HEK293 (cell line): Measurements from ENCODE around the gene PAN2.

Experiments used
- CTCF ChIA-PET: fragments of 350-600 bp; formaldehyde crosslinking; extraction: SDS; loops from one replicate; lab custom pipeline; 2021; ENCODE audit warnings: antibody characterized with exemption; lab: Yijun Ruan, JAX
- POLR2A ChIA-PET: fragments of 300-600 bp; formaldehyde crosslinking; extraction: SDS; loops from one replicate; lab custom pipeline; 2020; ENCODE audit warnings: antibody characterized with exemption, inconsistent platforms; lab: Yijun Ruan, JAX
- H3K27ac ChIP-seq: fragments of 200-500 bp; sonication (Bioruptor generic); 2 replicates; pipeline ENCODE4 v1.5.1; 2014; ENCODE audit warnings: low read depth, low read length, control low read depth, inconsistent platforms; ENCODE audit errors: extremely low read depth
- H3K36me3 ChIP-seq, 2 experiments: fragments of 200-500 bp in 1 of 2; sonication (Bioruptor generic) in 1 of 2; 1 replicate in 1 of 2; 2 replicates in 1 of 2; pipeline ENCODE4 v1.5.1; 2014 to 2017; ENCODE audit warnings: inconsistent platforms in 2 of 2, low read length in 2 of 2; ENCODE audit not compliant: control insufficient read depth in 2 of 2, insufficient read depth in 1 of 2
- H3K4me1 ChIP-seq: fragments of 200-500 bp; sonication (Bioruptor generic); 2 replicates; pipeline ENCODE4 v1.5.1; 2014; ENCODE audit warnings: mild to moderate bottlenecking, low read length, inconsistent platforms; ENCODE audit not compliant: control insufficient read depth, insufficient read depth
- H3K4me3 ChIP-seq: 2 replicates; pipeline ENCODE4 v1.5.1; 2011; ENCODE audit warnings: low read depth, mild to moderate bottlenecking, control low read depth, low read length, moderate library complexity
- H3K9me3 ChIP-seq: fragments of 200-500 bp; sonication (Bioruptor generic); 2 replicates; pipeline ENCODE4 v1.5.1; 2014; ENCODE audit warnings: low read depth, low read length, inconsistent platforms; ENCODE audit not compliant: control insufficient read depth, insufficient read depth
- HOXA7 ChIP-seq: sonication (generic); formaldehyde crosslinking; IDR thresholded peaks from 2 replicates; pipeline ENCODE4 v1.8.1; 2022; ENCODE audit warnings: missing genetic modification reagents, borderline replicate concordance
- KLF9 ChIP-seq: fragments of 450-650 bp; formaldehyde crosslinking; IDR thresholded peaks from 2 replicates; pipeline ENCODE4 v1.5.1; 2016; ENCODE audit warnings: missing biosample characterization, missing genetic modification characterization, low read depth
- MEIS1 ChIP-seq: sonication (generic); formaldehyde crosslinking; IDR thresholded peaks from 2 replicates; pipeline ENCODE4 v1.8.1; 2022; ENCODE audit warnings: missing genetic modification reagents, mild to moderate bottlenecking, borderline replicate concordance
- YY2 ChIP-seq: fragments of 450-650 bp; formaldehyde crosslinking; IDR thresholded peaks from 2 replicates; pipeline ENCODE4 v1.5.1; 2016; ENCODE audit warnings: missing biosample characterization, missing genetic modification characterization
- ZBTB17 ChIP-seq: fragments of 450-650 bp; formaldehyde crosslinking; IDR thresholded peaks from 2 replicates; pipeline ENCODE4 v1.5.1; 2016; ENCODE audit warnings: missing biosample characterization, missing genetic modification characterization
- ZEB2 ChIP-seq: fragments of 450-650 bp; formaldehyde crosslinking; IDR thresholded peaks from 2 replicates; pipeline ENCODE4 v1.5.1; 2016; ENCODE audit warnings: missing biosample characterization, missing genetic modification characterization
- ZNF140 ChIP-seq: fragments of 450-650 bp; formaldehyde crosslinking; IDR thresholded peaks from 2 replicates; pipeline ENCODE4 v1.5.1; 2016; ENCODE audit warnings: missing biosample characterization, missing genetic modification characterization
- ZNF174 ChIP-seq: fragments of 450-650 bp; formaldehyde crosslinking; IDR thresholded peaks from 2 replicates; pipeline ENCODE4 v1.5.0; 2017; ENCODE audit warnings: missing biosample characterization, mild to moderate bottlenecking, missing genetic modification characterization
- ZNF311 ChIP-seq: fragments of 450-650 bp; formaldehyde crosslinking; IDR thresholded peaks from 2 replicates; pipeline ENCODE4 v1.5.1; 2017; ENCODE audit warnings: missing biosample characterization, missing genetic modification characterization, borderline replicate concordance
- ZNF324 ChIP-seq: fragments of 450-650 bp; formaldehyde crosslinking; IDR thresholded peaks from 2 replicates; pipeline ENCODE4 v1.5.1; 2016; ENCODE audit warnings: missing biosample characterization, missing genetic modification characterization
- ZNF391 ChIP-seq: fragments of 450-650 bp; formaldehyde crosslinking; IDR thresholded peaks from 2 replicates; pipeline ENCODE4 v1.5.1; 2016; ENCODE audit warnings: low read depth, missing biosample characterization, missing genetic modification characterization, borderline replicate concordance
- ZNF473 ChIP-seq: fragments of 450-650 bp; formaldehyde crosslinking; IDR thresholded peaks from 2 replicates; pipeline ENCODE4 v1.5.1; 2017; ENCODE audit warnings: missing biosample characterization, missing genetic modification characterization
- ZNF48 ChIP-seq: fragments of 450-650 bp; formaldehyde crosslinking; IDR thresholded peaks from 2 replicates; pipeline ENCODE4 v1.5.1; 2016; ENCODE audit warnings: missing biosample characterization, missing genetic modification characterization
- ZNF501 ChIP-seq: fragments of 450-650 bp; formaldehyde crosslinking; IDR thresholded peaks from 2 replicates; pipeline ENCODE4 v1.5.1; 2016; ENCODE audit warnings: missing biosample characterization, missing genetic modification characterization
- ZNF514 ChIP-seq: fragments of 450-650 bp; formaldehyde crosslinking; IDR thresholded peaks from 2 replicates; pipeline ENCODE4 v1.5.1; 2016; ENCODE audit warnings: missing biosample characterization, missing genetic modification characterization
- ZNF571 ChIP-seq: fragments of 450-650 bp; formaldehyde crosslinking; IDR thresholded peaks from 2 replicates; pipeline ENCODE4 v1.5.0; 2017; ENCODE audit warnings: missing biosample characterization, missing genetic modification characterization
- ZNF585B ChIP-seq: fragments of 450-650 bp; formaldehyde crosslinking; IDR thresholded peaks from 2 replicates; pipeline ENCODE4 v1.5.1; 2016; ENCODE audit warnings: missing biosample characterization, missing genetic modification characterization
- TF ChIP-seq, protein P1 (sequence below): fragments of 450-650 bp; formaldehyde crosslinking; IDR thresholded peaks from 2 replicates; pipeline ENCODE4 v1.5.1; 2016; ENCODE audit warnings: missing biosample characterization, missing genetic modification characterization
- TF ChIP-seq, protein P2 (sequence below): fragments of 450-650 bp; formaldehyde crosslinking; IDR thresholded peaks from 2 replicates; pipeline ENCODE4 v1.5.1; 2016; ENCODE audit warnings: missing biosample characterization, missing genetic modification characterization
- TF ChIP-seq, protein P3 (sequence below): fragments of 450-650 bp; formaldehyde crosslinking; IDR thresholded peaks from 2 replicates; pipeline ENCODE4 v1.5.1; 2016; ENCODE audit warnings: missing biosample characterization, missing genetic modification characterization
- TF ChIP-seq, protein P4 (sequence below): fragments of 450-650 bp; formaldehyde crosslinking; IDR thresholded peaks from 2 replicates; pipeline ENCODE4 v1.5.1; 2017; ENCODE audit warnings: missing biosample characterization, missing genetic modification characterization

PAN2 gene

GRCh38 chr12:56280849-56281248 lies 53.0 kb downstream of the PAN2 start (continued):
- no peak for TF ChIP-seq HOXA7 (CRISPR knock-in tag)
- TF ChIP-seq KLF9: no peak

GRCh38 chr12:56278905-56279304 lies 54.9 kb downstream of the PAN2 start:
- TF ChIP-seq ZNF571 (tag by site-specific recombination) (no peak), ZNF391 (tag by site-specific recombination) (no peak), ZNF140 (no peak), ZBTB17 (tag by site-specific recombination) (no peak), ZNF174 (no peak), ZNF585B (no peak), HOXA7 (CRISPR knock-in tag) (no peak), ZNF514 (no peak), ZNF324 (tag by site-specific recombination) (no peak), ZNF501 (tag by site-specific recombination) (no peak), ZNF311 (tag by site-specific recombination) (no peak), MEIS1 (CRISPR knock-in tag) (no peak), YY2 (tag by site-specific recombination) (no peak), ZEB2 (tag by site-specific recombination) (no peak), ZNF48 (tag by site-specific recombination) (no peak), ZNF473 (tag by site-specific recombination) (no peak)
- TF ChIP-seq, protein P1, sequence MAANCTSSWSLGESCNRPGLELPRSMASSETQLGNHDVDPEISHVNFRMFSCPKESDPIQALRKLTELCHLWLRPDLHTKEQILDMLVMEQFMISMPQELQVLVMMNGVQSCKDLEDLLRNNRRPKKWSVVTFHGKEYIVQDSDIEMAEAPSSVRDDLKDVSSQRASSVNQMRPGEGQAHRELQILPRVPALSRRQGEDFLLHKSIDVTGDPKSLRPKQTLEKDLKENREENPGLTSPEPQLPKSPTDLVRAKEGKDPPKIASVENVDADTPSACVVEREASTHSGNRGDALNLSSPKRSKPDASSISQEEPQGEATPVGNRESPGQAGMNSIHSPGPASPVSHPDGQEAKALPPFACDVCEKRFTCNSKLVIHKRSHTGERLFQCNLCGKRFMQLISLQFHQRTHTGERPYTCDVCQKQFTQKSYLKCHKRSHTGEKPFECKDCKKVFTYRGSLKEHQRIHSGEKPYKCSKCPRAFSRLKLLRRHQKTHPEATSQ (tag by site-specific recombination): no peak
- TF ChIP-seq, protein P2, sequence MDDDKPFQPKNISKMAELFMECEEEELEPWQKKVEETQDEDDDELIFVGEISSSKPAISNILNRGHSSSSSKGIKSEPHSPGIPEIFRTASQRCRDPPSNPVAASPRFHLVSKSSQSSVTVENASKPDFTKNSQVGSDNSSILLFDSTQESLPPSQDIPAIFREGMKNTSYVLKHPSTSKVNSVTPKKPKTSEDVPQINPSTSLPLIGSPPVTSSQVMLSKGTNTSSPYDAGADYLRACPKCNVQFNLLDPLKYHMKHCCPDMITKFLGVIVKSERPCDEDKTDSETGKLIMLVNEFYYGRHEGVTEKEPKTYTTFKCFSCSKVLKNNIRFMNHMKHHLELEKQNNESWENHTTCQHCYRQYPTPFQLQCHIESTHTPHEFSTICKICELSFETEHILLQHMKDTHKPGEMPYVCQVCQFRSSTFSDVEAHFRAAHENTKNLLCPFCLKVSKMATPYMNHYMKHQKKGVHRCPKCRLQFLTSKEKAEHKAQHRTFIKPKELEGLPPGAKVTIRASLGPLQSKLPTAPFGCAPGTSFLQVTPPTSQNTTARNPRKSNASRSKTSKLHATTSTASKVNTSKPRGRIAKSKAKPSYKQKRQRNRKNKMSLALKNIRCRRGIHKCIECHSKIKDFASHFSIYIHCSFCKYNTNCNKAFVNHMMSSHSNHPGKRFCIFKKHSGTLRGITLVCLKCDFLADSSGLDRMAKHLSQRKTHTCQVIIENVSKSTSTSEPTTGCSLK (tag by site-specific recombination): no peak
- TF ChIP-seq, protein P3, sequence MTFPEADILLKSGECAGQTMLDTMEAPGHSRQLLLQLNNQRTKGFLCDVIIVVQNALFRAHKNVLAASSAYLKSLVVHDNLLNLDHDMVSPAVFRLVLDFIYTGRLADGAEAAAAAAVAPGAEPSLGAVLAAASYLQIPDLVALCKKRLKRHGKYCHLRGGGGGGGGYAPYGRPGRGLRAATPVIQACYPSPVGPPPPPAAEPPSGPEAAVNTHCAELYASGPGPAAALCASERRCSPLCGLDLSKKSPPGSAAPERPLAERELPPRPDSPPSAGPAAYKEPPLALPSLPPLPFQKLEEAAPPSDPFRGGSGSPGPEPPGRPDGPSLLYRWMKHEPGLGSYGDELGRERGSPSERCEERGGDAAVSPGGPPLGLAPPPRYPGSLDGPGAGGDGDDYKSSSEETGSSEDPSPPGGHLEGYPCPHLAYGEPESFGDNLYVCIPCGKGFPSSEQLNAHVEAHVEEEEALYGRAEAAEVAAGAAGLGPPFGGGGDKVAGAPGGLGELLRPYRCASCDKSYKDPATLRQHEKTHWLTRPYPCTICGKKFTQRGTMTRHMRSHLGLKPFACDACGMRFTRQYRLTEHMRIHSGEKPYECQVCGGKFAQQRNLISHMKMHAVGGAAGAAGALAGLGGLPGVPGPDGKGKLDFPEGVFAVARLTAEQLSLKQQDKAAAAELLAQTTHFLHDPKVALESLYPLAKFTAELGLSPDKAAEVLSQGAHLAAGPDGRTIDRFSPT (tag by site-specific recombination): no peak
- TF ChIP-seq, protein P4, sequence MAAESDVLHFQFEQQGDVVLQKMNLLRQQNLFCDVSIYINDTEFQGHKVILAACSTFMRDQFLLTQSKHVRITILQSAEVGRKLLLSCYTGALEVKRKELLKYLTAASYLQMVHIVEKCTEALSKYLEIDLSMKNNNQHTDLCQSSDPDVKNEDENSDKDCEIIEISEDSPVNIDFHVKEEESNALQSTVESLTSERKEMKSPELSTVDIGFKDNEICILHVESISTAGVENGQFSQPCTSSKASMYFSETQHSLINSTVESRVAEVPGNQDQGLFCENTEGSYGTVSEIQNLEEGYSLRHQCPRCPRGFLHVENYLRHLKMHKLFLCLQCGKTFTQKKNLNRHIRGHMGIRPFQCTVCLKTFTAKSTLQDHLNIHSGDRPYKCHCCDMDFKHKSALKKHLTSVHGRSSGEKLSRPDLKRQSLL (tag by site-specific recombination): no peak
- H3K4me1 ChIP-seq: no peaks in the 10 kb centered on the region
- H3K36me3 ChIP-seq: peaks cover 88 to 92% of the 10 kb centered on the region in 2 experiments
- H3K9me3 ChIP-seq: no peaks in the 10 kb centered on the region
- no peak overlapping the region for H3K4me3 ChIP-seq
- ChIA-PET CTCF (interaction anchor here (0.8 to 1.1 kb wide), 2 partner anchors 12 to 21 kb away, joined by 3 to 4 read pairs; partner anchors contain the start of gene ANKRD52), POLR2A (interaction anchor here (0.7 to 0.8 kb wide), 2 partner anchors 11 to 105 kb away, joined by 3 to 4 read pairs; no protein-coding TSS in a partner anchor)
- H3K27ac ChIP-seq: no peak overlapping the region
